Kidney capillary endothelial cell (primary cell): ENCODE data around the gene CHIT1.
"Not testable (repeated sequence)": the region's sequence is repeated elsewhere in the genome, so short reads cannot be mapped to it uniquely, and the experiment has no call there.

Source experiments
- DNase-seq: peaks from one replicate; pipeline ENCODE4 v3.0.0-alpha.2; 2018; ENCODE audit warnings: low spot score

CHIT1 gene

GRCh38 chr1:203265541-203265940 lies 36.1 kb upstream of the CHIT1 start:
- DNase-seq, result no peak

- no peak for DNase-seq
Observed at GRCh38 chr1:203264052-203264501, 34.6 kb upstream of the CHIT1 start.

- DNase-seq, result no peak
Observed at GRCh38 chr1:203263496-203263895, 34.0 kb upstream of the CHIT1 start.

- not testable (repeated sequence) for DNase-seq
Observed at GRCh38 chr1:203256636-203257035, 27.2 kb upstream of the CHIT1 start.

- DNase-seq, result not testable (repeated sequence)
Observed at GRCh38 chr1:203254782-203255181, 25.3 kb upstream of the CHIT1 start.

- DNase-seq, result no peak
Observed at GRCh38 chr1:203252678-203253077, 23.2 kb upstream of the CHIT1 start.

GRCh38 chr1:203251466-203251865 lies 22.0 kb upstream of the CHIT1 start:
- no peak for DNase-seq

GRCh38 chr1:203250911-203251310 lies 21.4 kb upstream of the CHIT1 start:
- DNase-seq, result no peak

- DNase-seq, result no peak
Observed at GRCh38 chr1:203244776-203245175, 15.3 kb upstream of the CHIT1 start.

- not testable (repeated sequence) for DNase-seq
Observed at GRCh38 chr1:203241708-203242107, 12.2 kb upstream of the CHIT1 start.

GRCh38 chr1:203239526-203240305 lies 10.2 kb upstream of the CHIT1 start:
- no peak for DNase-seq

GRCh38 chr1:203239081-203239480 lies 9.6 kb upstream of the CHIT1 start:
- no peak for DNase-seq

- DNase-seq, result no peak
Observed at GRCh38 chr1:203238535-203238934, 9.1 kb upstream of the CHIT1 start.

GRCh38 chr1:203234901-203235300 lies 5.4 kb upstream of the CHIT1 start:
- DNase-seq, result not testable (repeated sequence)

- DNase-seq, result no peak
Observed at GRCh38 chr1:203228670-203229069, 803 bp downstream of the CHIT1 start.

GRCh38 chr1:203227371-203228083 lies 1.9 kb downstream of the CHIT1 start:
- no peak for DNase-seq

GRCh38 chr1:203225071-203225470 lies 4.4 kb downstream of the CHIT1 start:
- no peak for DNase-seq

GRCh38 chr1:203223012-203223775 lies 6.3 kb downstream of the CHIT1 start:
- DNase-seq, result no peak

GRCh38 chr1:203219934-203220333 lies 9.5 kb downstream of the CHIT1 start:
- no peak for DNase-seq

- no peak for DNase-seq
Observed at GRCh38 chr1:203219171-203219570, 10.3 kb downstream of the CHIT1 start.

- no peak for DNase-seq
Observed at GRCh38 chr1:203217668-203218067, 11.8 kb downstream of the CHIT1 start.

- no peak for DNase-seq
Observed at GRCh38 chr1:203217139-203217655, 12.3 kb downstream of the CHIT1 start.
